SK-N-SH (cell line): ENCODE results near the gene LGR6. TPM values are rescaled to one million over a fixed set of nuclear protein-coding genes. Genes with fewer than 3 reads are reported as not detected.

Experiments
- CTCF ChIA-PET: fragments of 300-600, 350-600 bp; formaldehyde crosslinking; extraction: SDS; loops from one replicate; lab custom pipeline; 2021; lab: Yijun Ruan, JAX
- POLR2A ChIA-PET: fragments of 350-600 bp; sonication (Branson Sonifier 250); formaldehyde crosslinking; extraction: SDS; loops from one replicate; lab custom pipeline; 2020; ENCODE audit warnings: antibody characterized with exemption, inconsistent platforms; lab: Yijun Ruan, JAX
- DNase-seq: peaks from one replicate; pipeline ENCODE4 v3.0.0; 2012
- H2AFZ ChIP-seq: fragments of 200-600 bp; sonication (generic); 2 replicates; pipeline ENCODE4 v1.8.1; 2016; ENCODE audit warnings: antibody characterized with exemption, mild to moderate bottlenecking, low read depth
- H3F3A ChIP-seq: fragments of 200-600 bp; sonication (generic); replicated peaks from 2 replicates; pipeline ENCODE3; 2016; ENCODE audit warnings: antibody characterized with exemption, mild to moderate bottlenecking; ENCODE audit not compliant: insufficient read depth
- H3K27ac ChIP-seq, 2 experiments: fragments of 200-500 bp in 1 of 2; fragments of 200-600 bp in 1 of 2; sonication (Bioruptor generic) in 1 of 2; sonication (generic), shearing (Covaris generic) in 1 of 2; 2 replicates each; pipeline versions ENCODE4 v1.5.1 to v1.6.1; 2014 to 2016; ENCODE audit warnings: low read depth in 2 of 2, inconsistent platforms in 1 of 2, low read length in 1 of 2, mild to moderate bottlenecking in 1 of 2, mixed read lengths in 1 of 2
- H3K27me3 ChIP-seq: fragments of 200-600 bp; sonication (generic), shearing (Covaris generic); 2 replicates; pipeline ENCODE4 v1.6.1; 2016; ENCODE audit warnings: mixed run types; ENCODE audit not compliant: insufficient read depth
- H3K36me3 ChIP-seq, 2 experiments: fragments of 200-500 bp in 1 of 2; fragments of 200-600 bp in 1 of 2; sonication (Bioruptor generic) in 1 of 2; sonication (generic) in 1 of 2; replicated peaks in 1 of 2; 2 replicates each; pipeline versions ENCODE3 to v1.5.1; 2014 to 2016; ENCODE audit warnings: low read length in 1 of 2, mild to moderate bottlenecking in 1 of 2; ENCODE audit not compliant: insufficient read depth in 2 of 2, control insufficient read depth in 1 of 2
- H3K4me1 ChIP-seq, 2 experiments: fragments of 200-500 bp in 1 of 2; fragments of 200-600 bp in 1 of 2; sonication (Bioruptor generic) in 1 of 2; sonication (generic), shearing (Covaris generic) in 1 of 2; 2 replicates each; pipeline versions ENCODE4 v1.5.1 to v1.6.1; 2014 to 2016; ENCODE audit warnings: low read depth in 1 of 2, low read length in 1 of 2, mixed run types in 1 of 2; ENCODE audit not compliant: insufficient read depth in 2 of 2, control insufficient read depth in 1 of 2
- H3K4me2 ChIP-seq: fragments of 200-600 bp; sonication (generic), shearing (Covaris generic); 2 replicates; pipeline ENCODE4 v1.6.1; 2017; ENCODE audit warnings: mixed run types
- H3K4me3 ChIP-seq, 2 experiments: fragments of 200-500 bp in 1 of 2; fragments of 200-600 bp in 1 of 2; sonication (Bioruptor generic) in 1 of 2; sonication (generic), shearing (Covaris generic) in 1 of 2; 2 replicates each; pipeline versions ENCODE4 v1.5.1 to v1.8.1; 2014 to 2016; ENCODE audit warnings: low read depth in 2 of 2, inconsistent platforms in 1 of 2, low read length in 1 of 2, mild to moderate bottlenecking in 1 of 2, mixed read lengths in 1 of 2, moderate library complexity in 1 of 2
- H3K79me2 ChIP-seq: fragments of 200-600 bp; sonication (generic); 2 replicates; pipeline ENCODE4 v1.8.1; 2017; ENCODE audit warnings: mild to moderate bottlenecking; ENCODE audit not compliant: insufficient read depth
- H3K9ac ChIP-seq: fragments of 200-600 bp; sonication (generic); 2 replicates; pipeline ENCODE4 v1.6.1; 2017; ENCODE audit warnings: mixed run types
- H3K9me2 ChIP-seq: fragments of 200-600 bp; sonication (generic); 2 replicates; pipeline ENCODE4 v1.6.1; 2017; ENCODE audit warnings: mixed run types
- H3K9me3 ChIP-seq: fragments of 200-600 bp; sonication (generic); 2 replicates; pipeline ENCODE4 v1.6.1; 2017; ENCODE audit warnings: mixed run types, mild to moderate bottlenecking, moderate library complexity
- H4K20me1 ChIP-seq: fragments of 200-600 bp; sonication (generic); 2 replicates; pipeline ENCODE4 v1.6.1; 2017; ENCODE audit warnings: mild to moderate bottlenecking, mixed run types; ENCODE audit not compliant: insufficient read depth
- CHD2 ChIP-seq: fragments of 150-350 bp; IDR thresholded peaks from 2 replicates; pipeline ENCODE4 v1.6.1; 2018; ENCODE audit warnings: low read length; ENCODE audit not compliant: partially characterized antibody
- EP300 ChIP-seq, 2 experiments: IDR thresholded peaks; 2 replicates each; pipeline versions ENCODE4 v1.4.0 to v1.6.1; 2012; ENCODE audit warnings: borderline replicate concordance in 1 of 2, low read depth in 1 of 2, low read length in 1 of 2
- EZH2phosphoT487 ChIP-seq: fragments of 200-600 bp; sonication (generic); IDR thresholded peaks from 2 replicates; pipeline ENCODE4 v1.6.1; 2017; ENCODE audit warnings: low read depth, mixed run types, mild to moderate bottlenecking, antibody characterized with exemption, moderate library complexity, borderline replicate concordance
- FOSL2 ChIP-seq: IDR thresholded peaks from 2 replicates; pipeline ENCODE4 v1.4.0; 2012; ENCODE audit warnings: low read depth, mild to moderate bottlenecking, moderate library complexity, borderline replicate concordance
- GABPA ChIP-seq: IDR thresholded peaks from 2 replicates; pipeline ENCODE4 v1.4.0; 2012; ENCODE audit warnings: low read depth, mild to moderate bottlenecking
- JUND ChIP-seq: IDR thresholded peaks from 2 replicates; pipeline ENCODE4 v1.4.0; 2012
- MXI1 ChIP-seq: IDR thresholded peaks from 2 replicates; pipeline ENCODE4 v1.6.1; 2012; ENCODE audit warnings: mild to moderate bottlenecking, low read depth, low read length, improper control_type of control experiment
- NFIC ChIP-seq: IDR thresholded peaks from 2 replicates; pipeline ENCODE4 v1.4.0; 2012; ENCODE audit warnings: borderline replicate concordance
- PBX3 ChIP-seq: IDR thresholded peaks from 2 replicates; pipeline ENCODE4; 2012
- RCOR1 ChIP-seq: fragments of 150-350 bp; IDR thresholded peaks from 2 replicates; pipeline ENCODE4 v1.6.1; 2017; ENCODE audit warnings: antibody characterized with exemption, low read length
- RXRA ChIP-seq: IDR thresholded peaks from 2 replicates; pipeline ENCODE4 v1.4.0; 2012; ENCODE audit warnings: low read depth, mild to moderate bottlenecking, borderline replicate concordance
- WGBS: methylation state at CpG from one replicate; pipeline ENCODE4 v1.1.6; 2017; ENCODE audit warnings: low lambda C conversion rate; 5-methylcytosine and 5-hydroxymethylcytosine counted together
- polyA plus RNA-seq, 3 experiments: library from polyadenylated mRNA; depleted of rRNA; stranded (reverse); fragments of >200 nt; gene quantifications; 2 replicates each; pipeline ENCODE4 v1.2.3, GENCODE V29; 2012
- TF ChIP-seq, protein P1 (sequence below): IDR thresholded peaks from 2 replicates; pipeline ENCODE4 v1.6.1; 2012; ENCODE audit warnings: mild to moderate bottlenecking, low read depth, low read length, moderate library complexity
- TF ChIP-seq, protein P2 (sequence below): IDR thresholded peaks from 2 replicates; pipeline ENCODE4 v1.4.0; 2012; ENCODE audit warnings: low read depth, borderline replicate concordance

Gene LGR6
- polyA plus RNA-seq, 1 of the 3 experiments (the other 2 are of a cell fraction) = 0.03 TPM

- no peak for TF ChIP-seq CHD2
Observed at GRCh38 chr1:202172015-202172355, 21.6 kb upstream of the LGR6 start (continued).

GRCh38 chr1:202173993-202174392, 19.6 kb upstream of the LGR6 start:
- no peak overlapping the region for H3K9ac ChIP-seq
- no peaks in the 10 kb centered on the region for H3F3A ChIP-seq
- no peak for TF ChIP-seq MXI1
- TF ChIP-seq EP300 (IDR thresholded peaks at IDR 0.05; ENCODE audit: borderline replicate concordance in 1 of 2, low read depth in 1 of 2, low read length in 1 of 2) = no peak
- no peak for TF ChIP-seq FOSL2
- TF ChIP-seq, protein P1, sequence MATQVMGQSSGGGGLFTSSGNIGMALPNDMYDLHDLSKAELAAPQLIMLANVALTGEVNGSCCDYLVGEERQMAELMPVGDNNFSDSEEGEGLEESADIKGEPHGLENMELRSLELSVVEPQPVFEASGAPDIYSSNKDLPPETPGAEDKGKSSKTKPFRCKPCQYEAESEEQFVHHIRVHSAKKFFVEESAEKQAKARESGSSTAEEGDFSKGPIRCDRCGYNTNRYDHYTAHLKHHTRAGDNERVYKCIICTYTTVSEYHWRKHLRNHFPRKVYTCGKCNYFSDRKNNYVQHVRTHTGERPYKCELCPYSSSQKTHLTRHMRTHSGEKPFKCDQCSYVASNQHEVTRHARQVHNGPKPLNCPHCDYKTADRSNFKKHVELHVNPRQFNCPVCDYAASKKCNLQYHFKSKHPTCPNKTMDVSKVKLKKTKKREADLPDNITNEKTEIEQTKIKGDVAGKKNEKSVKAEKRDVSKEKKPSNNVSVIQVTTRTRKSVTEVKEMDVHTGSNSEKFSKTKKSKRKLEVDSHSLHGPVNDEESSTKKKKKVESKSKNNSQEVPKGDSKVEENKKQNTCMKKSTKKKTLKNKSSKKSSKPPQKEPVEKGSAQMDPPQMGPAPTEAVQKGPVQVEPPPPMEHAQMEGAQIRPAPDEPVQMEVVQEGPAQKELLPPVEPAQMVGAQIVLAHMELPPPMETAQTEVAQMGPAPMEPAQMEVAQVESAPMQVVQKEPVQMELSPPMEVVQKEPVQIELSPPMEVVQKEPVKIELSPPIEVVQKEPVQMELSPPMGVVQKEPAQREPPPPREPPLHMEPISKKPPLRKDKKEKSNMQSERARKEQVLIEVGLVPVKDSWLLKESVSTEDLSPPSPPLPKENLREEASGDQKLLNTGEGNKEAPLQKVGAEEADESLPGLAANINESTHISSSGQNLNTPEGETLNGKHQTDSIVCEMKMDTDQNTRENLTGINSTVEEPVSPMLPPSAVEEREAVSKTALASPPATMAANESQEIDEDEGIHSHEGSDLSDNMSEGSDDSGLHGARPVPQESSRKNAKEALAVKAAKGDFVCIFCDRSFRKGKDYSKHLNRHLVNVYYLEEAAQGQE = no peak
- no peak overlapping the region for H2AFZ ChIP-seq
- H3K4me1 ChIP-seq = peaks cover 0 to 18% of the 10 kb centered on the region in 2 experiments; a peak in 1 of 4 replicates
- no peaks in the 10 kb centered on the region for H3K9me2 ChIP-seq
- no peaks in the 10 kb centered on the region for H3K36me3 ChIP-seq
- H4K20me1 ChIP-seq = no peaks in the 10 kb centered on the region
- 89% methylated on average over 7 of the region's 7 CpGs for WGBS
- no peaks in the 10 kb centered on the region for H3K79me2 ChIP-seq
- CTCF ChIA-PET = interaction anchor here (0.8 to 3.5 kb wide), 6 partner anchors 11 to 38 kb away, joined by 4 to 22 read pairs (median 8); partner anchors contain the start of gene LGR6
- H3K4me2 ChIP-seq = no peak overlapping the region
- no peak overlapping the region for H3K4me3 ChIP-seq
- no peaks in the 10 kb centered on the region; the same call in 1 of the 2 replicates for H3K27me3 ChIP-seq
- no peak for DNase-seq
- no peaks in the 10 kb centered on the region for H3K9me3 ChIP-seq
- POLR2A ChIA-PET = interaction anchor here (0.8 kb wide), 1 partner anchor 19 kb away, joined by 3 read pairs; no protein-coding TSS in a partner anchor
- no peak overlapping the region for H3K27ac ChIP-seq

DNA sequence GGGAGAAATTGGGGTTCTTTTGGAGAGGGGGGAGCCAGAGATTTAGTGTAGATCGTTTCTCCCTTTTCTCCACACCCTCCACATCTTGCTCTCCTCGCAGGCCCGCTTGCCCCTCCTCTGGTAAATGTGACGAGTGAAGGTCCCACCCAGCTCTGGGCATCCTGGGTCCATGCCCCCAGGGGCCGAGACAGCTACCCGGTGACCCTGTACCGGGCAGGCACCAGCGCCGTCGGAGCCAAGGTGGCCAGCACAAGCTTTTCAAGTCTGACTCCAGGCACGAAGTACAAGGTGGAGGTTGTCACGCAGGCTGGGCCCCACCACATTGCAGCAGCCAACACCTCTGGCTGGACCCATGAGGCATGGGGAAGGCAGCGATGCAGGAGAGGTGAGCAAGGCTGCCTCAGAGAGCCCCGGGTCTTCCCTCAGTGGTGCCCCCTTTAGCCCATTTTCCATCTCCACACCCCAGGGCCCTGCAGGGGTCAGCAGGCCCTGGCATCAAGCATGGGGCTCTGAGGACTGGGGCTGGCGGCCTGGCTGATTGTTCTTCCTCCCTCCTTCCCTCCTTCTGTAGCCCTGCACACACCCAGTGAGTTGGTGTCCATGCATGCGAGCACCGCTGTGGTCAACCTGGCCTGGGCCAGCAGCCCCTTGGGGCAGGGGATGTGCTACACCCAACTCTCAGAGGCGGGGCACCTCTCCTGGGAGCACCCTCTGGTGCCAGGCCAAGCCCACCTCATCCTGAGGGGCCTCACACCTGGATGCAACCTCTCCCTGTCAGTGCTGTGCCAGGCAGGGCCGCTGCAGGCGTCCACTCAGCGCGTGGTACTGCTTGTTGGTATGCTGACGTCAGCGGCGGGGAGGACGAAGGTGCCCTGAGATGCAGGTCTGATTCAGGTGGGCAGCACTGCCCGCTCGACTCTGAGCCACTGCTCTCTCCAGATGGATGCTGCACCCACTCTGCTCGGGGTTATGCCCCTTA, 16.4 kb upstream of the LGR6 start:
- Histone ChIP-seq H4K20me1 (no peaks in the 10 kb centered on the region), H3K9me2 (no peaks in the 10 kb centered on the region), H3K4me3 (no peak overlapping the region), H3K9me3 (no peaks in the 10 kb centered on the region), H3K36me3 (no peaks in the 10 kb centered on the region), H3K4me1 (no peaks in the 10 kb centered on the region; a peak in 1 of 4 replicates), H3K27me3 (peaks cover 12% of the 10 kb centered on the region; the same call in 1 of the 2 replicates), H3K79me2 (no peaks in the 10 kb centered on the region), H3F3A (no peaks in the 10 kb centered on the region), H3K4me2 (no peak overlapping the region)
- ChIA-PET POLR2A (no interaction called here), CTCF (interaction anchor here (0.9 to 1.8 kb wide), 6 partner anchors 8 to 167 kb away, joined by 3 to 5 read pairs (median 4); partner anchors contain the start of gene LGR6)
- WGBS = 64% methylated on average over 10 of the region's 29 CpGs
- DNase-seq = no peak
- TF ChIP-seq RXRA (no peak), CHD2 (no peak), FOSL2 (no peak), RCOR1 (no peak), JUND (no peak), PBX3 (no peak), NFIC (no peak), EZH2phosphoT487 (no peak), GABPA (no peak)
- TF ChIP-seq, protein P2, sequence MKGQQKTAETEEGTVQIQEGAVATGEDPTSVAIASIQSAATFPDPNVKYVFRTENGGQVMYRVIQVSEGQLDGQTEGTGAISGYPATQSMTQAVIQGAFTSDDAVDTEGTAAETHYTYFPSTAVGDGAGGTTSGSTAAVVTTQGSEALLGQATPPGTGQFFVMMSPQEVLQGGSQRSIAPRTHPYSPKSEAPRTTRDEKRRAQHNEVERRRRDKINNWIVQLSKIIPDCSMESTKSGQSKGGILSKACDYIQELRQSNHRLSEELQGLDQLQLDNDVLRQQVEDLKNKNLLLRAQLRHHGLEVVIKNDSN = no peak
- TF ChIP-seq, protein P1 = no peak
- TF ChIP-seq, all 33 proteins: peak for 0
- Histone ChIP-seq H2AFZ (no peak overlapping the region), H3K9ac (no peak overlapping the region), H3K27ac (no peak overlapping the region)
